GM12878 (cell line): ENCODE data around the gene FBXL7. TPM values are rescaled to one million over a fixed set of nuclear protein-coding genes. Genes with fewer than 3 reads are reported as not detected.

Experiments used
- ATAC-seq: fragments of 200-7000 bp; cut with Tn5 transposase; 3 replicates; pipeline ENCODE4 v1.9.1; 2020; ENCODE audit warnings: mild to moderate bottlenecking, moderate library complexity
- BruUV-seq: library from RNA; stranded (reverse); fragments of 400-500 nt; replicated peaks from 2 replicates; lab custom pipeline; 2021; lab: Mats Ljungman, UMichigan
- CTCF ChIA-PET: fragments of 300-600 bp; sonication (Branson Sonifier 250); formaldehyde crosslinking; extraction: SDS; loops from one replicate; lab custom pipeline; 2021; ENCODE audit warnings: inconsistent platforms; lab: Yijun Ruan, JAX
- POLR2A ChIA-PET: fragments of 350-600 bp; formaldehyde crosslinking; extraction: SDS; loops from one replicate; lab custom pipeline; 2021; ENCODE audit warnings: inconsistent platforms; lab: Charles Lee
- RAD21 ChIA-PET: fragments of 300-600 bp; sonication (Branson Sonifier 250); formaldehyde crosslinking; loops from one replicate; lab custom pipeline; 2023; ENCODE audit warnings: antibody characterized with exemption; ENCODE audit not compliant: unreplicated experiment; lab: Charles Lee
- SMC1A ChIA-PET: fragments of 300-600 bp; sonication (Branson Sonifier 250); formaldehyde crosslinking; loops from one replicate; lab custom pipeline; 2023; ENCODE audit not compliant: unreplicated experiment, uncharacterized antibody; lab: Charles Lee
- DNase-seq: peaks from one replicate; pipeline ENCODE4 v3.0.0-alpha.2; 2011; ENCODE audit warnings: low read depth, low spot score
- FAIRE-seq: peaks from 3 replicates; lab custom pipeline; 2011; peaks lifted over from hg19 to GRCh38; lab: Jason Lieb, UNC
- H2AFZ ChIP-seq: 2 replicates; pipeline ENCODE4 v1.6.0; 2011; ENCODE audit warnings: low read depth, low read length, control low read depth; ENCODE audit not compliant: control insufficient read depth
- H3K27ac ChIP-seq: 2 replicates; pipeline ENCODE4 v1.5.1; 2011; ENCODE audit warnings: control low read depth; ENCODE audit not compliant: control insufficient read depth, insufficient read depth
- H3K27me3 ChIP-seq, 2 experiments: replicated peaks in 1 of 2; 2 replicates each; pipeline versions ENCODE4 v1.6.0 to v1.6.1; 2011; ENCODE audit warnings: low read length in 1 of 2; ENCODE audit not compliant: control insufficient read depth in 2 of 2, insufficient read depth in 2 of 2
- H3K36me3 ChIP-seq, 2 experiments: 2 replicates each; pipeline ENCODE4 v1.5.1; 2011; ENCODE audit warnings: low read length in 1 of 2; ENCODE audit not compliant: control insufficient read depth in 2 of 2, insufficient read depth in 2 of 2
- H3K4me1 ChIP-seq: 2 replicates; pipeline ENCODE4 v1.6.1; 2011; ENCODE audit warnings: mild to moderate bottlenecking, low read length, moderate library complexity, mixed read lengths; ENCODE audit not compliant: control insufficient read depth, insufficient read depth
- H3K4me2 ChIP-seq: 2 replicates; pipeline ENCODE4 v1.6.0; 2011; ENCODE audit warnings: control low read depth; ENCODE audit not compliant: control insufficient read depth, insufficient read depth
- H3K4me3 ChIP-seq: fragments of 200-600 bp; sonication (generic); 2 replicates; pipeline ENCODE4 v1.5.1; 2016
- H3K79me2 ChIP-seq: 2 replicates; pipeline ENCODE4 v1.6.0; 2011; ENCODE audit warnings: low read length; ENCODE audit not compliant: control insufficient read depth, insufficient read depth
- H3K9ac ChIP-seq: 2 replicates; pipeline ENCODE4 v1.8.0; 2011; ENCODE audit warnings: low read length, control low read depth, mixed read lengths; ENCODE audit not compliant: control insufficient read depth, insufficient read depth
- H3K9me3 ChIP-seq: replicated peaks from 3 replicates; pipeline ENCODE4 v1.5.1; 2011; ENCODE audit warnings: mild to moderate bottlenecking, low read length; ENCODE audit not compliant: control insufficient read depth, insufficient read depth
- H4K20me1 ChIP-seq: 2 replicates; pipeline ENCODE4 v1.6.0; 2011; ENCODE audit not compliant: control insufficient read depth, insufficient read depth
- HSF1 ChIP-seq: fragments of 150-350 bp; IDR thresholded peaks from 2 replicates; pipeline ENCODE4 v1.6.1; 2014; ENCODE audit warnings: mild to moderate bottlenecking, low read depth, low read length
- IRF4 ChIP-seq: IDR thresholded peaks from 2 replicates; pipeline ENCODE4 v1.6.1; 2011; ENCODE audit warnings: low read depth, low read length
- JUND ChIP-seq: IDR thresholded peaks from 2 replicates; pipeline ENCODE4 v1.6.1; 2012; ENCODE audit warnings: low read depth, mild to moderate bottlenecking, low read length, improper control_type of control experiment, moderate library complexity
- MTA3 ChIP-seq: IDR thresholded peaks from 2 replicates; pipeline ENCODE4 v1.6.1; 2012; ENCODE audit warnings: low read length, inconsistent platforms, borderline replicate concordance
- NKRF ChIP-seq: fragments of 450-650 bp; conservative IDR thresholded peaks from 2 replicates; pipeline ENCODE4 v1.6.1; 2017; ENCODE audit warnings: mild to moderate bottlenecking, moderate library complexity
- NR2F1 ChIP-seq: fragments of 450-650 bp; conservative IDR thresholded peaks from 2 replicates; pipeline ENCODE4 v1.6.1; 2017; ENCODE audit warnings: mild to moderate bottlenecking
- RELA ChIP-seq: fragments of 450-650 bp; IDR thresholded peaks from 2 replicates; pipeline ENCODE4 v1.8.0; 2014; ENCODE audit warnings: borderline replicate concordance; ENCODE audit not compliant: partially characterized antibody
- SMAD5 ChIP-seq: IDR thresholded peaks from 2 replicates; pipeline ENCODE4 v1.6.1; 2016; ENCODE audit warnings: antibody characterized with exemption, low read depth
- SPI1 ChIP-seq: IDR thresholded peaks from 2 replicates; pipeline ENCODE4 v1.6.1; 2011; ENCODE audit warnings: low read depth, mild to moderate bottlenecking, low read length, moderate library complexity, borderline replicate concordance; ENCODE audit not compliant: insufficient read depth
- SREBF1 ChIP-seq: IDR thresholded peaks from 2 replicates; pipeline ENCODE4 v1.6.1; 2012; ENCODE audit warnings: mild to moderate bottlenecking, low read length
- WGBS: methylation state at CpG from one replicate; pipeline ENCODE4 v1.1.6; 2016; ENCODE audit warnings: low lambda C conversion rate; ENCODE audit not compliant: insufficient replicate concordance, insufficient coverage; ENCODE audit errors: missing lambda C conversion rate; 5-methylcytosine and 5-hydroxymethylcytosine counted together
- in situ Hi-C: fragments of 300-500 bp; cut with MboI; formaldehyde crosslinking; loops from 9 replicates; pipeline ENCODE4 v1.14.3; 2018; ENCODE audit warnings: mixed read lengths
- intact Hi-C: fragments of 100-400 bp; cut with micrococcal nuclease; formaldehyde crosslinking; loops from one replicate; pipeline ENCODE4 v1.14.2; 2022; ENCODE audit not compliant: unreplicated experiment
- polyA plus RNA-seq, 11 experiments: library from polyadenylated mRNA; depleted of rRNA in 4 of 11; unstranded in 6 of 11; stranded (reverse) in 5 of 11; fragments of >200 nt; fragmentation: Nextera tagmentation in 4 of 11; fragmentation: Illumina TruSeq in 1 of 11; extraction: Ambion mirVana in 4 of 11; extraction: Trizol in 1 of 11; gene quantifications; 1 replicate in 1 of 11; 2 replicates in 10 of 11; pipeline versions ENCODE4 v1.2.1 to v1.2.3, GENCODE V29; 2011 to 2016; ENCODE audit warnings: inconsistent platforms in 2 of 11, missing spikeins in 2 of 11, low read depth in 1 of 11
- total RNA-seq, 4 experiments: library from RNA; depleted of rRNA in 3 of 4; stranded (reverse); fragments of >200 nt in 3 of 4; fragmentation: Illumina TruSeq in 1 of 4; extraction: Trizol in 1 of 4; gene quantifications; 2 replicates each; pipeline versions ENCODE4 v1.2.1 to v1.2.3, GENCODE V29; 2013 to 2021
- TF ChIP-seq, protein P1 (sequence below): IDR thresholded peaks from 2 replicates; pipeline ENCODE4 v1.6.1; 2012; ENCODE audit warnings: low read depth, low read length, improper control_type of control experiment

The FBXL7 gene
- total and polyA plus RNA-seq, 10 of the 15 experiments (the other 5 are each of a cell fraction or from before 2014, with no cell fraction given) = 0.03 to 0.44 (median 0.16) TPM

DNA sequence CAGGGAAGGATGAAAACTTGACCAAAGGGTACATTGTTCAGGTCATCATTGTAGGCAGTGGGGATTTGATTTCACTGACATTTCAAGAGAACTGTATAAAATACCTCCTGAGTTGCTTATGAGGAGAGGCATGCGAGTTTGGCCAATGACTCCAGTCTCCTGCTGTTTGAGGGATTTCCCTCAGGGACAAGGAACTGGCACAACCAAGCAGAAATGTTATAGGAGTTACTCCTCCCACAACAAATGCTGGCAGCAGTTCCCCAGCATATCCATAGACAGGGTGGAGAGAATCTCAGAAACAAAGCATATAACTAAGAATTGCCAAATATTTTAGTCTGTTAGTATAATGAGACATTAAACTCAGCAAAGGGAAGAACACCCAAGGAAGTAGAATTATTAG lies 47.2 kb upstream of the FBXL7 start:
- Histone ChIP-seq H4K20me1 (no peaks in the 10 kb centered on the region), H3K9ac (no peak overlapping the region), H3K27ac (no peak overlapping the region), H3K79me2 (no peaks in the 10 kb centered on the region), H2AFZ (no peak overlapping the region), H3K4me3 (no peak overlapping the region), H3K27me3 (no peaks in the 10 kb centered on the region), H3K4me2 (no peak overlapping the region), H3K4me1 (no peaks in the 10 kb centered on the region), H3K9me3 (no peaks in the 10 kb centered on the region), H3K36me3 (no peaks in the 10 kb centered on the region)
- ChIA-PET POLR2A (no interaction called here), CTCF (no interaction called here), RAD21 (no interaction called here), SMC1A (no interaction called here)
- DNase-seq (no peak), ATAC-seq (no peak), FAIRE-seq (no peak)
- intact Hi-C loops (no loop called here), in situ Hi-C loops (no loop called here)
- WGBS = 31% methylated on average over 1 of the region's 1 CpG
- TF ChIP-seq SREBF1 = no peak
- no peak for TF ChIP-seq NR2F1
- TF ChIP-seq RELA = no peak
- TF ChIP-seq SPI1 = no peak
- no peak for TF ChIP-seq SMAD5
- no peak for TF ChIP-seq JUND
- TF ChIP-seq NKRF = no peak
- TF ChIP-seq, protein P1, sequence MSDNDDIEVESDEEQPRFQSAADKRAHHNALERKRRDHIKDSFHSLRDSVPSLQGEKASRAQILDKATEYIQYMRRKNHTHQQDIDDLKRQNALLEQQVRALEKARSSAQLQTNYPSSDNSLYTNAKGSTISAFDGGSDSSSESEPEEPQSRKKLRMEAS = no peak
- TF ChIP-seq HSF1 = no peak
- TF ChIP-seq IRF4 = no peak
- TF ChIP-seq MTA3 = no peak
- no TSS peak for BruUV-seq
